ENCODE measurements around the gene TMEM229A.

DNA sequence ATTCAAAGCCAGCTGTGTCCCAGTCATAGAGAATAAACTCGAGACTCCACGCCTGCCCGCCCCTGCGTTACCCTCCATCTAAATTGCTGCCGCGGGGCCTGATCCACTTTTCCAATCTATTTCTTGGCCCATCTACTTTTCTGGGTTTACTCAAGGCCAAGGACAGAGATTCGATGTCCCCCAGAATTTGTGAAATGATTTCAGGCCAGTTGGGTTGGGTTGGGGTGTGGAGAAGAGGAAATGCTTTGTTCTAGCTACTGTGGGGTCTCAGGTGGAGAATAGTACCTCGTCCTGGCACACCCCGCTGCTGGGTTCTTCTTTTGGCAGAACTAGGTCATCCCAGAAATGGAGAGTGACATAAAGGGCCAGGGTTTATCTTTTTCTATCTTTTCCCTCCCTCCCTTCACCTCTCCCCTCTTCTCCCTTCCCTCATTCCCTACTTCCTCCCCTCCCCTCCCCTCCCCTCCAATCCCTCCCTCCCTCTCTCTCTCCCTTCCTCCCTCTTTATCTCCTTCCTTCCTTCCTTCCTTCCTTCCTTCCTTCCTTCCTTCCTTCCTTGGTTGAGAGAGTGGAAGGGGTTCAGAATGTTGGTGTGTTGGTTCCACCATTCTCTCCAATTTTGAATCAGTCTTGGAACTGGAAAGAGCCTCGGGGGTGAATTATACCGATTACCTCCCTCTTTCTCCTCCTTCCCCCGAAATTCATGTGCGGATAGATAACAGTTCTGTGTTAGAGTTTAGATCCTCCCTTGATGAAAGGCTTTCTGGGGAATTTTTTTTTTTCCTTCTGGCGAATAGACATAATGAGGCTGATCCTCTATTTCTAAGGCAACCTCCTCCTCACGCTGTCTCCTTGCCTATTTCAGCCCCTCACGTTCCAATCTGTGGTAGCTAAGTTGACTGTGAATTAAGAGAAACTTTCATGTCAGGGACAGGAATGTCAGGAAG, 1.2 kb upstream of the TMEM229A start:
- TF ChIP-seq EP300 (IDR thresholded peaks at IDR 0.05) (no peak), POLR2A (IDR thresholded peaks at IDR 0.05; ENCODE audit: low read depth) (no peak), POLR2AphosphoS5 (IDR thresholded peaks at IDR 0.05) (no peak)
- TF ChIP-seq, protein P1, sequence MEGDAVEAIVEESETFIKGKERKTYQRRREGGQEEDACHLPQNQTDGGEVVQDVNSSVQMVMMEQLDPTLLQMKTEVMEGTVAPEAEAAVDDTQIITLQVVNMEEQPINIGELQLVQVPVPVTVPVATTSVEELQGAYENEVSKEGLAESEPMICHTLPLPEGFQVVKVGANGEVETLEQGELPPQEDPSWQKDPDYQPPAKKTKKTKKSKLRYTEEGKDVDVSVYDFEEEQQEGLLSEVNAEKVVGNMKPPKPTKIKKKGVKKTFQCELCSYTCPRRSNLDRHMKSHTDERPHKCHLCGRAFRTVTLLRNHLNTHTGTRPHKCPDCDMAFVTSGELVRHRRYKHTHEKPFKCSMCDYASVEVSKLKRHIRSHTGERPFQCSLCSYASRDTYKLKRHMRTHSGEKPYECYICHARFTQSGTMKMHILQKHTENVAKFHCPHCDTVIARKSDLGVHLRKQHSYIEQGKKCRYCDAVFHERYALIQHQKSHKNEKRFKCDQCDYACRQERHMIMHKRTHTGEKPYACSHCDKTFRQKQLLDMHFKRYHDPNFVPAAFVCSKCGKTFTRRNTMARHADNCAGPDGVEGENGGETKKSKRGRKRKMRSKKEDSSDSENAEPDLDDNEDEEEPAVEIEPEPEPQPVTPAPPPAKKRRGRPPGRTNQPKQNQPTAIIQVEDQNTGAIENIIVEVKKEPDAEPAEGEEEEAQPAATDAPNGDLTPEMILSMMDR (IDR thresholded peaks at IDR 0.05), result no peak

All from esophagus muscularis mucosa (tissue), 4 donors.